HG02938 (cell line): ENCODE results near the gene KIF2C.
"Not testable (repeated sequence)": the region's sequence is repeated elsewhere in the genome, so short reads cannot be mapped to it uniquely, and the experiment has no call there.

Experiments used
- ATAC-seq: cut with Tn5 transposase; IDR thresholded peaks from one replicate; pipeline ENCODE4 v1.9.1; 2021; ENCODE audit warnings: mild to moderate bottlenecking, moderate library complexity; ENCODE audit not compliant: unreplicated experiment

KIF2C gene

GRCh38 chr1:44810101-44810761 is 70.6 kb downstream of the KIF2C start:
- no peak for ATAC-seq

DNA sequence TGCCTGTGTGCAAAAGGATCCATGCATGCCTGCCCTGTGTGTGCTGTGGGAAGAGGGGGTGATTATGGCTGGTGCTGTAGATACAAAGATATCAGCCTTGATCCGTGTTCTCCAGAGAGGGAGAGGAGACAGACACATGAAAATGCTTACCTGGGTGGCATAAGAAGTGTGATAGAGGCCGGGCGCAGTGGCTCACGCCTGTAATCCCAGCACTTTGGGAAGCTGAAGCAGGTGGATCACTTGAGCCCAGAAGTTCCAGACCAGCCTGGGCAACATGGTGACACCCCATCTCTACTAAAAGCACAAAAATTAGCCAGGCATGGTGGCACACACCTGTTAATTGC is 71.1 kb downstream of the KIF2C start:
- ATAC-seq, result not testable (repeated sequence)

DNA sequence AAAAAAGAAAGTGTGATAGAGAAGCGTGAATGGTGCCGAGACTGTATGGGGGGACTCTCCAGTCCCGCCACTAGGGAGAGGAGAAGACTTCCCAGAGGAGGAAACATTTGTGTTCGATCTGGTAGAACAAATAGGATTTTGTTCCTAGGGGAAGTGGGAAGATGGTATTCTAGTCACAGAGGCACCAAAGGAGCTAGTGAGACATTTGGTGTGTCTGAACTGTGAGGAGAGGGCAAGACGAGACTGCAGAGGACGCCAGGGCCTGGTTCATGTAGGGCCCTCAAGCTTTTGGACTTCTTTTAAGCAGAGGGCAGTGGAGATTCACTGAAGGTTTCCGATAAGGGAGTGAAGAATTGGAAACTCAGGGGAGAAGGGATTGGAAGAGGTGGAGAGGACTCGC is 71.6 kb downstream of the KIF2C start:
- ATAC-seq, result no peak

DNA sequence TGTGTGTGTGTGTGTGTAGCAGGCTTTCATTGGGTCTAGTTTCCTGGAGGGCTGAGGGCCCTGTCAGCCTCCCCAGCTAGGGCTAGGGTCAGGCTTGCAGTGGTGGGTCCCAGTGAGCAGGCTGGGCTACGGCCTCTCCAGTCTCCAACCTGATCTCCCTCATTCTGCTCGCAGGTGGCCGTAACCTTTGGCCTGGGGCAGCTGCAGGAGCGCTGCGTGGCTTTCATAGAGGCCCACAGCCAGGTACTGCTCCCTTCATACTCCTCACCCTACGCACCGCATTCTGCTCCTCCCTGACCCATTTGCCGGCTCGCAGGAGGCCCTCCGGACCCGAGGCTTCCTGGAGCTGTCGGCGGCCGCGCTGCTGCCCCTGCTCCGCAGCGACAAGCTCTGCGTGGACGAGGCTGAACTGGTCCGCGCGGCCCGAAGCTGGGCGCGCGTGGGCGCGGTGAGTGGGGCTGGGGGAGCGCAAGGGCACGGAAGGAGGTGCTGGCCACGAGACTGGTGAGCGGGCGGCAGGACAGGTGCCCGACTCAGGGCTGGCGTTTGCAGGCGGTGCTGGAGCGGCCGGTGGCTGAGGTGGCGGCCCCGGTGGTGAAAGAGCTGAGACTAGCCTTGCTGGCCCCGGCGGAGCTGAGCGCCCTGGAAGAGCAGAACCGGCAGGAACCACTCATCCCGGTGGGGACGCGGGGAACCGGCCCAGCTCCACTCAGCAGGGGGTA is 73.3 kb downstream of the KIF2C start:
- ATAC-seq, result no peak

- ATAC-seq, result not testable (repeated sequence)
Observed at GRCh38 chr1:44815926-44816325, 76.3 kb downstream of the KIF2C start.

- ATAC-seq, result no peak
Observed at GRCh38 chr1:44817307-44817706, 77.7 kb downstream of the KIF2C start.
